ENCODE measurements around the gene CMC1.
A peak's percentile ranks its signal among the peaks of the same experiment; 100 is the strongest.

The CMC1 gene

GRCh38 chr3:28345690-28346089 is 104.3 kb downstream of the CMC1 start:
- Histone ChIP-seq H2AFZ (ENCODE audit: low read depth, low read length, severe bottlenecking) (no peak overlapping the region), H3K36me3 (ENCODE audit: low read length) (0 out of 2 replicates have a peak, but pooled peaks cover 3% of the 10 kb centered on the region), H3K79me2 (ENCODE audit: insufficient read depth, low read length) (peaks cover 4% of the 10 kb centered on the region; the same call in 1 of the 2 replicates), H3K4me3 (ENCODE audit: insufficient read depth, low read length, poor library complexity, severe bottlenecking) (no peak overlapping the region), H3K4me2 (ENCODE audit: low read depth, low read length, poor library complexity, severe bottlenecking) (no peak overlapping the region), H4K20me1 (ENCODE audit: low read depth, low read length) (0 out of 2 replicates have a peak, but pooled peaks cover 5% of the 10 kb centered on the region), H3K9ac (ENCODE audit: low read length) (no peak overlapping the region), H3K9me3 (ENCODE audit: insufficient read depth, low read length) (no peaks in the 10 kb centered on the region), H3K9me2 (replicated peaks; ENCODE audit: insufficient read depth, low read length) (no peaks in the 10 kb centered on the region), H3K27ac (ENCODE audit: low read depth, low read length) (no peak overlapping the region), H3K27me3 (ENCODE audit: low read length) (no peaks in the 10 kb centered on the region), H3F3A (ENCODE audit: insufficient read depth) (no peaks in the 10 kb centered on the region)
- TF ChIP-seq, protein P1, sequence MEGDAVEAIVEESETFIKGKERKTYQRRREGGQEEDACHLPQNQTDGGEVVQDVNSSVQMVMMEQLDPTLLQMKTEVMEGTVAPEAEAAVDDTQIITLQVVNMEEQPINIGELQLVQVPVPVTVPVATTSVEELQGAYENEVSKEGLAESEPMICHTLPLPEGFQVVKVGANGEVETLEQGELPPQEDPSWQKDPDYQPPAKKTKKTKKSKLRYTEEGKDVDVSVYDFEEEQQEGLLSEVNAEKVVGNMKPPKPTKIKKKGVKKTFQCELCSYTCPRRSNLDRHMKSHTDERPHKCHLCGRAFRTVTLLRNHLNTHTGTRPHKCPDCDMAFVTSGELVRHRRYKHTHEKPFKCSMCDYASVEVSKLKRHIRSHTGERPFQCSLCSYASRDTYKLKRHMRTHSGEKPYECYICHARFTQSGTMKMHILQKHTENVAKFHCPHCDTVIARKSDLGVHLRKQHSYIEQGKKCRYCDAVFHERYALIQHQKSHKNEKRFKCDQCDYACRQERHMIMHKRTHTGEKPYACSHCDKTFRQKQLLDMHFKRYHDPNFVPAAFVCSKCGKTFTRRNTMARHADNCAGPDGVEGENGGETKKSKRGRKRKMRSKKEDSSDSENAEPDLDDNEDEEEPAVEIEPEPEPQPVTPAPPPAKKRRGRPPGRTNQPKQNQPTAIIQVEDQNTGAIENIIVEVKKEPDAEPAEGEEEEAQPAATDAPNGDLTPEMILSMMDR (IDR thresholded peaks at IDR 0.05; ENCODE audit: insufficient read depth, low read length, poor library complexity, severe bottlenecking), result no peak
- no peak for TF ChIP-seq EZH2phosphoT487 (conservative IDR thresholded peaks at IDR 0.05; ENCODE audit: low read length)

DNA sequence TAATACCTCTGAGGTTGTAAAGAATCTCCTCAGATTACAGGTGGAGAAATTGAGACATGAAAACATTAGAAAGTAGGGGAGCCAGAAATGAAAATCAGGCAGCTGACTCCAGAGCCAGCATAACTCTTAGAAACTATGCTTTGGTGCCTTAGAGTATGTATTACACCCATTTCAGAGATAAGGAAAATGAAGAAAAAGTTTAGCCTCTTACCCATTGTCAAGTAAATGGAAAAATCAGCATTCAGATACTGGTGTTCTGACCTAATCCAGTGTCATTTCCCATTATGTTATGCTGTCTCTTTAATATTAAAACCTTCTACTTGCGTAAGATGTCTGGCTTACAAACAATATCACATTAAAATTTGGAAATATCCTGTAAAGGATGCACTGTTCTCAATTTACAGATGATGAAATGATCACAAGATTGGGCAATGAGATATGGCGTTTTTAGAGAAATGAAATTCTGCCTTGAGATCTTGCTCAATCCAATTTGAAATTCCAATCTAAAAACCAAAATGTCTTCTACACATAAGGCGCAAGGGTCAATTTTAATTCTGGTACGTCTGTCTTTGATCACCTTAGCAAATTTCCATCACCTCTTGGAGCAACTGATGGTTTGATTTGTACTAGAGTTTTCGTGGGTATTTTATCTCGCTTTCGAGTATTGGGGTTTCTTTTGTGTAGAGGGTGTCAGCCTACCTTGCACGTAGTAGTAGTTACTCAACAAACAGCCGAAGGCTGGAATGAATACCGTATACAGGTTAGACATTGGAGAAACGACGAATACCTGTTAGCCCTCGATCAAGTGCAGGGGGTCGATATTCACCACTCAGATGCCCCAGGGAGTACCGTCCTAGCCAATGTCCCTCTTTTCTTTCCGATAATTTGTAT is 106.2 kb downstream of the CMC1 start:
- no peaks in the 10 kb centered on the region for H3F3A ChIP-seq (ENCODE audit: insufficient read depth)
- peak overlapping the region; percentile 75 for H2AFZ ChIP-seq (ENCODE audit: low read depth, low read length, severe bottlenecking)
- no peaks in the 10 kb centered on the region for H4K20me1 ChIP-seq (ENCODE audit: low read depth, low read length)
- H3K27ac ChIP-seq (ENCODE audit: low read depth, low read length), result no peak overlapping the region
- peak overlapping the region; percentile 73 for H3K9ac ChIP-seq (ENCODE audit: low read length)
- peaks cover 4% of the 10 kb centered on the region; the same call in 1 of the 2 replicates for H3K79me2 ChIP-seq (ENCODE audit: insufficient read depth, low read length)
- peak overlapping the region; percentile 66 for H3K4me3 ChIP-seq (ENCODE audit: insufficient read depth, low read length, poor library complexity, severe bottlenecking)
- no peaks in the 10 kb centered on the region for H3K27me3 ChIP-seq (ENCODE audit: low read length)
- H3K4me2 ChIP-seq (ENCODE audit: low read depth, low read length, poor library complexity, severe bottlenecking), result peak overlapping the region; percentile 75
- H3K9me3 ChIP-seq (ENCODE audit: insufficient read depth, low read length), result no peaks in the 10 kb centered on the region
- no peaks in the 10 kb centered on the region for H3K9me2 ChIP-seq (replicated peaks; ENCODE audit: insufficient read depth, low read length)
- no peak for TF ChIP-seq EZH2phosphoT487 (conservative IDR thresholded peaks at IDR 0.05; ENCODE audit: low read length)
- TF ChIP-seq, protein P1 (IDR thresholded peaks at IDR 0.05; ENCODE audit: insufficient read depth, low read length, poor library complexity, severe bottlenecking), result no peak
- 0 out of 2 replicates have a peak, but pooled peaks cover 4% of the 10 kb centered on the region for H3K36me3 ChIP-seq (ENCODE audit: low read length)

DNA sequence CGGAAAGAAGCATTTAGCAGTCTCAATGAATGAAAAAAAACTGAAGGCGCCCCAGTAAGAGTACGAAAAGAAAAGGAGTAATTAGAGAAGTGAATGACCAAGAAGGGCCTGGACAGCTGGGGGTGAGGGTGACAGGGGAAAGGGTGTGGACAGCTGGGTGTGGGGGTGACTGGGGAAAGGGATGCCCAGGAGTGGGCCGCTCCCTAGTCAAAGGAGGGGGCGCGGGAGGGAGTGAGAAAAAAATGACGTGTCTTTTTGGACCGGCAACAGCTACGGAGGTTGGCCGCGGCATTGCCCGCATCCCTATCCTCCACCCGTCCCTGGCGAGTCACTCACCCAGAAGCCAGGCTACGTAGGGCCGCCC is 106.8 kb downstream of the CMC1 start:
- Histone ChIP-seq H3K4me3 (ENCODE audit: insufficient read depth, low read length, poor library complexity, severe bottlenecking) (peak overlapping the region; percentile 66), H3K79me2 (ENCODE audit: insufficient read depth, low read length) (peaks cover 4% of the 10 kb centered on the region; the same call in 1 of the 2 replicates), H3F3A (ENCODE audit: insufficient read depth) (no peaks in the 10 kb centered on the region), H4K20me1 (ENCODE audit: low read depth, low read length) (no peaks in the 10 kb centered on the region), H3K27me3 (ENCODE audit: low read length) (no peaks in the 10 kb centered on the region), H3K9me3 (ENCODE audit: insufficient read depth, low read length) (no peaks in the 10 kb centered on the region), H3K9me2 (replicated peaks; ENCODE audit: insufficient read depth, low read length) (no peaks in the 10 kb centered on the region), H3K9ac (ENCODE audit: low read length) (peak overlapping the region; percentile 73), H3K27ac (ENCODE audit: low read depth, low read length) (no peak overlapping the region), H3K36me3 (ENCODE audit: low read length) (peaks cover 4% of the 10 kb centered on the region; the same call in 1 of the 2 replicates), H2AFZ (ENCODE audit: low read depth, low read length, severe bottlenecking) (peak overlapping the region; percentile 75), H3K4me2 (ENCODE audit: low read depth, low read length, poor library complexity, severe bottlenecking) (peak overlapping the region; percentile 75)
- TF ChIP-seq, protein P1 (IDR thresholded peaks at IDR 0.05; ENCODE audit: insufficient read depth, low read length, poor library complexity, severe bottlenecking), result no peak
- TF ChIP-seq EZH2phosphoT487 (conservative IDR thresholded peaks at IDR 0.05; ENCODE audit: low read length), result no peak
